Non-pigmented ciliary epithelial cell (primary cell): ENCODE measurements around the gene TMEM135.

Experiments
- DNase-seq: peaks from one replicate; pipeline ENCODE4 v3.0.0-alpha.2; 2010; ENCODE audit warnings: low read depth

Gene TMEM135

GRCh38 chr11:87353771-87354345, 316.1 kb downstream of the TMEM135 start:
- DNase-seq: no peak

GRCh38 chr11:87355596-87355995, 317.9 kb downstream of the TMEM135 start:
- no peak for DNase-seq

GRCh38 chr11:87356428-87356827, 318.7 kb downstream of the TMEM135 start:
- DNase-seq: no peak

- no peak for DNase-seq
These were observed 320.7 kb downstream of the TMEM135 start for GRCh38 chr11:87358461-87358860.

GRCh38 chr11:87359401-87359800, 321.7 kb downstream of the TMEM135 start:
- no peak for DNase-seq

- DNase-seq: no peak
These were observed 324.2 kb downstream of the TMEM135 start for GRCh38 chr11:87361891-87362290.

- DNase-seq: no peak
These were observed 328.6 kb downstream of the TMEM135 start for GRCh38 chr11:87366346-87366745.

GRCh38 chr11:87366763-87367405, 329.1 kb downstream of the TMEM135 start:
- DNase-seq: no peak

GRCh38 chr11:87368151-87368550, 330.4 kb downstream of the TMEM135 start:
- DNase-seq: no peak

GRCh38 chr11:87368858-87369480, 331.2 kb downstream of the TMEM135 start:
- DNase-seq: no peak

GRCh38 chr11:87369888-87370287, 332.2 kb downstream of the TMEM135 start:
- DNase-seq: no peak

- DNase-seq: no peak
These were observed 334.3 kb downstream of the TMEM135 start for GRCh38 chr11:87372065-87372464.
